Neural progenitor cell (in vitro differentiated cells): Measurements from ENCODE around the gene POU2F2. TPM values are rescaled to one million over a fixed set of nuclear protein-coding genes. Genes with fewer than 3 reads are reported as not detected.

ENCODE experiments used
- DNase-seq: peaks from one replicate; pipeline ENCODE4 v3.0.0-alpha.2; 2016; ENCODE audit warnings: low spot score
- H2AFZ ChIP-seq: fragments of 200-600 bp; sonication (generic); replicated peaks from 2 replicates; pipeline ENCODE4 v1.6.1; 2016; ENCODE audit warnings: antibody characterized with exemption
- H3F3A ChIP-seq: fragments of 200-600 bp; sonication (generic); 2 replicates; pipeline ENCODE4 v1.6.1; 2016; ENCODE audit warnings: antibody characterized with exemption, low read depth
- H3K27ac ChIP-seq: fragments of 200-600 bp; sonication (generic); 2 replicates; pipeline ENCODE4 v1.5.1; 2016; ENCODE audit warnings: mild to moderate bottlenecking
- H3K27me3 ChIP-seq: fragments of 200-600 bp; sonication (generic); 2 replicates; pipeline ENCODE4 v1.6.1; 2016; ENCODE audit warnings: mild to moderate bottlenecking, moderate library complexity
- H3K36me3 ChIP-seq: fragments of 200-600 bp; sonication (generic); 2 replicates; pipeline ENCODE4 v1.5.1; 2016
- H3K4me1 ChIP-seq: fragments of 200-600 bp; sonication (generic); 2 replicates; pipeline ENCODE4 v1.6.1; 2016; ENCODE audit warnings: mixed run types
- H3K4me2 ChIP-seq: fragments of 200-600 bp; sonication (generic); 2 replicates; pipeline ENCODE4 v1.6.1; 2016
- H3K4me3 ChIP-seq: fragments of 200-600 bp; sonication (generic); 2 replicates; pipeline ENCODE4 v1.5.1; 2016
- H3K79me2 ChIP-seq: fragments of 200-600 bp; sonication (generic); 2 replicates; pipeline ENCODE4 v1.6.1; 2016; ENCODE audit warnings: low read depth
- H3K9ac ChIP-seq: fragments of 200-600 bp; sonication (generic); 2 replicates; pipeline ENCODE4 v1.6.1; 2016
- H3K9me3 ChIP-seq: fragments of 200-600 bp; sonication (generic); 2 replicates; pipeline ENCODE4 v1.5.1; 2016; ENCODE audit warnings: low read depth
- H4K20me1 ChIP-seq: fragments of 200-600 bp; sonication (generic); 2 replicates; pipeline ENCODE4 v1.6.1; 2016; ENCODE audit warnings: low read depth
- H3K27ac Mint-ChIP-seq: 3 replicates; pipeline ENCODE4 v1.8.0; 2021; ENCODE audit warnings: mixed read lengths
- H3K27me3 Mint-ChIP-seq: 2 replicates; pipeline ENCODE4 v1.8.0; 2022; ENCODE audit warnings: low read depth, mild to moderate bottlenecking, inconsistent platforms, moderate library complexity, mixed read lengths; ENCODE audit not compliant: insufficient read depth
- H3K36me3 Mint-ChIP-seq: 3 replicates; pipeline ENCODE4 v1.8.0; 2021; ENCODE audit warnings: mixed read lengths
- H3K4me1 Mint-ChIP-seq: 3 replicates; pipeline ENCODE4 v1.8.0; 2021; ENCODE audit warnings: mixed read lengths
- H3K4me3 Mint-ChIP-seq: 3 replicates; pipeline ENCODE4 v1.8.0; 2021; ENCODE audit warnings: mild to moderate bottlenecking, moderate library complexity, mixed read lengths
- H3K9me3 Mint-ChIP-seq: 3 replicates; pipeline ENCODE4 v1.8.0; 2020; ENCODE audit warnings: mixed read lengths
- EZH2 ChIP-seq: fragments of 200-600 bp; sonication (generic); IDR thresholded peaks from 2 replicates; pipeline ENCODE4 v1.6.1; 2017; ENCODE audit warnings: antibody characterized with exemption, mild to moderate bottlenecking, moderate library complexity
- EZH2phosphoT487 ChIP-seq: fragments of 200-600 bp; sonication (generic); IDR thresholded peaks from 2 replicates; pipeline ENCODE4 v1.6.1; 2017; ENCODE audit warnings: antibody characterized with exemption
- total RNA-seq: library from RNA; depleted of rRNA; stranded (reverse); fragments of >200 nt; gene quantifications from 2 replicates; pipeline ENCODE4 v1.2.3, GENCODE V29; 2015; ENCODE audit warnings: low replicate concordance
- TF ChIP-seq, protein P1 (sequence below): fragments of 200-600 bp; sonication (generic); IDR thresholded peaks from 2 replicates; pipeline ENCODE4 v1.5.1; 2017; ENCODE audit warnings: antibody characterized with exemption, mild to moderate bottlenecking

POU2F2 gene
- total RNA-seq, 1 donor from 2014 or later: 0.69 TPM

GRCh38 chr19:42123765-42124164 is 8.5 kb downstream of the POU2F2 start:
- no peak overlapping the region for H3K4me3 ChIP-seq

GRCh38 chr19:42122691-42123607 is 9.3 kb downstream of the POU2F2 start:
- Histone ChIP-seq H3K9ac (no peak overlapping the region), H3K4me1 (no peaks in the 10 kb centered on the region), H3K79me2 (no peaks in the 10 kb centered on the region), H3F3A (no peaks in the 10 kb centered on the region), H3K9me3 (no peaks in the 10 kb centered on the region), H4K20me1 (no peaks in the 10 kb centered on the region), H3K27ac (no peak overlapping the region), H3K36me3 (no peaks in the 10 kb centered on the region), H3K27me3 (no peaks in the 10 kb centered on the region), H3K4me3 (no peak overlapping the region), H2AFZ (no peak overlapping the region), H3K4me2 (no peak overlapping the region)
- Mint-ChIP-seq H3K36me3 (no peaks in the 10 kb centered on the region), H3K9me3 (peaks cover 11% of the 10 kb centered on the region), H3K4me1 (no peaks in the 10 kb centered on the region), H3K4me3 (no peak overlapping the region), H3K27ac (no peak overlapping the region), H3K27me3 (peaks cover 16% of the 10 kb centered on the region)
- TF ChIP-seq EZH2phosphoT487: no peak
- TF ChIP-seq, protein P1, sequence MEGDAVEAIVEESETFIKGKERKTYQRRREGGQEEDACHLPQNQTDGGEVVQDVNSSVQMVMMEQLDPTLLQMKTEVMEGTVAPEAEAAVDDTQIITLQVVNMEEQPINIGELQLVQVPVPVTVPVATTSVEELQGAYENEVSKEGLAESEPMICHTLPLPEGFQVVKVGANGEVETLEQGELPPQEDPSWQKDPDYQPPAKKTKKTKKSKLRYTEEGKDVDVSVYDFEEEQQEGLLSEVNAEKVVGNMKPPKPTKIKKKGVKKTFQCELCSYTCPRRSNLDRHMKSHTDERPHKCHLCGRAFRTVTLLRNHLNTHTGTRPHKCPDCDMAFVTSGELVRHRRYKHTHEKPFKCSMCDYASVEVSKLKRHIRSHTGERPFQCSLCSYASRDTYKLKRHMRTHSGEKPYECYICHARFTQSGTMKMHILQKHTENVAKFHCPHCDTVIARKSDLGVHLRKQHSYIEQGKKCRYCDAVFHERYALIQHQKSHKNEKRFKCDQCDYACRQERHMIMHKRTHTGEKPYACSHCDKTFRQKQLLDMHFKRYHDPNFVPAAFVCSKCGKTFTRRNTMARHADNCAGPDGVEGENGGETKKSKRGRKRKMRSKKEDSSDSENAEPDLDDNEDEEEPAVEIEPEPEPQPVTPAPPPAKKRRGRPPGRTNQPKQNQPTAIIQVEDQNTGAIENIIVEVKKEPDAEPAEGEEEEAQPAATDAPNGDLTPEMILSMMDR: no peak
- TF ChIP-seq EZH2: no peak
- DNase-seq: no peak

More at GRCh38 chr19:42123765-42124164, 8.5 kb downstream of the POU2F2 start:
- Histone ChIP-seq H3K27ac (no peak overlapping the region), H4K20me1 (no peaks in the 10 kb centered on the region), H3K79me2 (no peaks in the 10 kb centered on the region), H2AFZ (no peak overlapping the region), H3K4me2 (no peak overlapping the region), H3K9ac (no peak overlapping the region), H3F3A (no peaks in the 10 kb centered on the region), H3K4me1 (no peaks in the 10 kb centered on the region), H3K9me3 (no peaks in the 10 kb centered on the region), H3K36me3 (no peaks in the 10 kb centered on the region), H3K27me3 (no peaks in the 10 kb centered on the region)
- H3K27me3 Mint-ChIP-seq: peaks cover 18% of the 10 kb centered on the region
- H3K9me3 Mint-ChIP-seq: peaks cover 12% of the 10 kb centered on the region
- H3K4me3 Mint-ChIP-seq: peak overlapping the region; percentile 30
- TF ChIP-seq, protein P1: no peak
- TF ChIP-seq EZH2 (no peak), EZH2phosphoT487 (no peak)
- no peak overlapping the region for H3K27ac Mint-ChIP-seq
- DNase-seq: no peak
- no peaks in the 10 kb centered on the region for H3K36me3 Mint-ChIP-seq
- H3K4me1 Mint-ChIP-seq: no peaks in the 10 kb centered on the region

DNA sequence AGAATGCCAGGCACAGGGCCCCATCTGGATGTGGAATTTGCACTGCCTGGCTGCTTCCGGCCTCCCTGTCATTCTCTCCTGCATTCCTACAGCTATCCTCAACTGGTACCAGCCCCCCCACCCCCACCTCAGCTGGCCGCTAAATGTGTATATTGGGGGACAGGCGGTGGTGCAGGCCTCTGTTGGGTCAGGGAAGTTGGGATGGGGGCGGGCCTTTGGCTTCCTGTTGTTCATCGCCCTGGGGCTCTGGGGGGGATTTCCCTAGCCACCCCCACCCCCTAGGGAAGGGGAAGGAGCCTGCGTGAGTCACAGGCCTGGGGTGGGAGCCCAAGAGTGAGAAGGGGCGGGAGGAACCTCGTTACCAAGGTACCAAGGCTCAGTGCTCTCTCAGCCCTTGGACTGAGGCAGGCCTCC is 10.6 kb downstream of the POU2F2 start:
- Histone ChIP-seq H3K4me3 (no peak overlapping the region), H3K4me2 (no peak overlapping the region), H2AFZ (no peak overlapping the region), H3K36me3 (no peaks in the 10 kb centered on the region), H4K20me1 (no peaks in the 10 kb centered on the region), H3K27me3 (no peaks in the 10 kb centered on the region), H3K4me1 (no peaks in the 10 kb centered on the region), H3K27ac (no peak overlapping the region), H3K9ac (no peak overlapping the region), H3K9me3 (no peaks in the 10 kb centered on the region), H3F3A (no peaks in the 10 kb centered on the region), H3K79me2 (no peaks in the 10 kb centered on the region)
- Mint-ChIP-seq H3K27me3 (peaks cover 12% of the 10 kb centered on the region), H3K36me3 (no peaks in the 10 kb centered on the region), H3K4me3 (no peak overlapping the region), H3K27ac (no peak overlapping the region), H3K9me3 (peaks cover 10% of the 10 kb centered on the region), H3K4me1 (no peaks in the 10 kb centered on the region)
- TF ChIP-seq EZH2phosphoT487 (no peak), EZH2 (no peak)
- TF ChIP-seq, protein P1: no peak
- DNase-seq: no peak
